B cell (primary cell): ENCODE data around the gene CACTIN.

Experiments
- CTCF ChIP-seq: fragments of 200-600 bp; IDR thresholded peaks from one replicate; pipeline ENCODE4 v1.8.0; 2022; ENCODE audit warnings: antibody characterized with exemption, mild to moderate bottlenecking
- EZH2 ChIP-seq: IDR thresholded peaks from 2 replicates; pipeline ENCODE4 v1.6.1; 2012; ENCODE audit warnings: borderline replicate concordance, low read depth, mild to moderate bottlenecking, moderate library complexity, low read length; ENCODE audit not compliant: insufficient read depth, poor library complexity, severe bottlenecking

- TF ChIP-seq CTCF (no peak), EZH2 (no peak)
These were observed 49.7 kb downstream of the CACTIN start for GRCh38 chr19:3576696-3577443.
